Stomach (tissue), 9 donors: ENCODE data around the gene TSPAN11. TPM values are rescaled to one million over a fixed set of nuclear protein-coding genes. Genes with fewer than 3 reads are reported as not detected.

ENCODE experiments used
- DNase-seq, 2 donors: peaks; one replicate each; pipeline versions ENCODE4 v3.0.0 to v3.0.0-alpha.2; 2013 to 2019
- H3K27ac ChIP-seq, 5 donors: fragments of 200-600 bp in 4 of 5; sonication (generic) in 4 of 5; one replicate each; pipeline ENCODE4 v1.5.1; 2013 to 2019; ENCODE audit warnings: mild to moderate bottlenecking in 1 of 5, moderate library complexity in 1 of 5
- H3K27me3 ChIP-seq, 3 donors: fragments of 200-600 bp; sonication (generic); one replicate each; pipeline ENCODE4 v1.5.1; 2017 to 2019; ENCODE audit warnings: mixed run types in 1 of 3
- H3K36me3 ChIP-seq, 4 donors: fragments of 200-600 bp; sonication (generic); 1 replicate in 3 of 4; 2 replicates in 1 of 4; pipeline ENCODE4 v1.5.1; 2016 to 2019
- H3K4me1 ChIP-seq, 4 donors: fragments of 200-600 bp; sonication (generic); one replicate each; pipeline ENCODE4 v1.5.1; 2016 to 2019
- H3K4me3 ChIP-seq, 4 donors: fragments of 200-600 bp; sonication (generic) in 3 of 4; one replicate each; pipeline ENCODE4 v1.5.1; 2016 to 2019; ENCODE audit warnings: mild to moderate bottlenecking in 1 of 4
- H3K9me3 ChIP-seq, 4 donors: fragments of 200-600 bp; sonication (generic); one replicate each; pipeline ENCODE4 v1.5.1; 2016 to 2019
- EP300 ChIP-seq: sonication (generic); formaldehyde crosslinking; IDR thresholded peaks from one replicate; pipeline ENCODE4 v1.6.1; 2017; ENCODE audit warnings: antibody characterized with exemption
- POLR2A ChIP-seq, 4 donors: fragments of 450-650 bp; IDR thresholded peaks; one replicate each; pipeline ENCODE4 v1.6.1; 2016; ENCODE audit warnings: antibody characterized with exemption in 4 of 4, control low read depth in 2 of 4, mild to moderate bottlenecking in 1 of 4, moderate library complexity in 1 of 4
- POLR2AphosphoS5 ChIP-seq, 3 donors: sonication (generic); formaldehyde crosslinking; IDR thresholded peaks; one replicate each; pipeline ENCODE4 v1.6.1; 2016; ENCODE audit warnings: antibody characterized with exemption in 3 of 3
- WGBS, 5 donors: extraction: QIAGEN DNeasy Blood & Tissue Kit in 3 of 5; methylation state at CpG; one replicate each; pipeline versions ENCODE4 v1.1.5 to v1.1.7; 2013 to 2018; 5-methylcytosine and 5-hydroxymethylcytosine counted together
- intact Hi-C: fragments of 100-400 bp; cut with DNase I; formaldehyde crosslinking; loops from one replicate; pipeline ENCODE4 v1.15.1; 2023; ENCODE audit warnings: low total_unique reads
- polyA plus RNA-seq, 3 donors: library from polyadenylated mRNA; stranded (reverse); fragments of 200-250 nt; gene quantifications; one replicate each; pipeline ENCODE4 v1.2.3, GENCODE V29; 2013
- total RNA-seq, 5 donors: library from RNA; depleted of rRNA; stranded (reverse); fragments of >200 nt; gene quantifications; one replicate each; pipeline versions ENCODE4 v1.1.0 to v1.2.3, GENCODE V29; 2014 to 2016
- TF ChIP-seq, protein P1 (sequence below), 7 experiments: fragments of 450-650 bp in 4 of 7; fragments of 200-600 bp in 3 of 7; sonication (generic) in 3 of 7; IDR thresholded peaks; one replicate each; pipeline ENCODE4 v1.5.1; 2016 to 2019; ENCODE audit warnings: antibody characterized with exemption in 7 of 7, control low read depth in 2 of 7, mild to moderate bottlenecking in 1 of 7
- donor health status: healthy with polysubstance abuse.
- donor health status: Bipolar disorder and iron deficiency.
- donor health status: healthy.

The TSPAN11 gene
- total and polyA plus RNA-seq, 8 donors: under 0.01 to 5.5 (median 1.3) TPM

DNA sequence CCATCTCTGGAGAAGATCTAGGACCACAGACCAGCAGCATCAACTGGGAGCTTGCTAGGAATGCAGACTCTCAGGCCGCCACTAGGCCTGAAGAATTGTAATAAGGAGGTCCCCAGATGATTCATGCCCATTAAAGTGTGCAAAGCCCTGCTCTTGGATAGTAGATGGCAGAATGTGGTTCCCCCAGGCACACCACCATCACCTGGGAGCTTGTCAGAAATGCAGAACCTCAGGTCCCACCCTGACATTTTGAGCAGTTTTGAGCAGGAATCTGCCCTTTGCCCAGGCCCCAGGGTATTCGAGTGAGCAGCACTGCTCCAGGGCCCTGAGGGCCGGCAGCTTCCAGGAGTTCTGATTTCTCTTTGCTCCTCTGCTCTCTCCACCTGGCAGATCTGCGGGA lies 64.9 kb downstream of the TSPAN11 start:
- no peak overlapping the region for H3K4me3 ChIP-seq
- H3K9me3 ChIP-seq: no peaks in the 10 kb centered on the region
- H3K27me3 ChIP-seq: no peaks in the 10 kb centered on the region
- TF ChIP-seq EP300 (no peak), POLR2A (IDR thresholded peaks at IDR 0.05) (no peak), POLR2AphosphoS5 (IDR thresholded peaks at IDR 0.05) (no peak)
- TF ChIP-seq, protein P1, sequence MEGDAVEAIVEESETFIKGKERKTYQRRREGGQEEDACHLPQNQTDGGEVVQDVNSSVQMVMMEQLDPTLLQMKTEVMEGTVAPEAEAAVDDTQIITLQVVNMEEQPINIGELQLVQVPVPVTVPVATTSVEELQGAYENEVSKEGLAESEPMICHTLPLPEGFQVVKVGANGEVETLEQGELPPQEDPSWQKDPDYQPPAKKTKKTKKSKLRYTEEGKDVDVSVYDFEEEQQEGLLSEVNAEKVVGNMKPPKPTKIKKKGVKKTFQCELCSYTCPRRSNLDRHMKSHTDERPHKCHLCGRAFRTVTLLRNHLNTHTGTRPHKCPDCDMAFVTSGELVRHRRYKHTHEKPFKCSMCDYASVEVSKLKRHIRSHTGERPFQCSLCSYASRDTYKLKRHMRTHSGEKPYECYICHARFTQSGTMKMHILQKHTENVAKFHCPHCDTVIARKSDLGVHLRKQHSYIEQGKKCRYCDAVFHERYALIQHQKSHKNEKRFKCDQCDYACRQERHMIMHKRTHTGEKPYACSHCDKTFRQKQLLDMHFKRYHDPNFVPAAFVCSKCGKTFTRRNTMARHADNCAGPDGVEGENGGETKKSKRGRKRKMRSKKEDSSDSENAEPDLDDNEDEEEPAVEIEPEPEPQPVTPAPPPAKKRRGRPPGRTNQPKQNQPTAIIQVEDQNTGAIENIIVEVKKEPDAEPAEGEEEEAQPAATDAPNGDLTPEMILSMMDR (IDR thresholded peaks at IDR 0.05): no peak
- intact Hi-C loops: no loop called here
- 92 to 100% (median 98%) methylated on average over 4 of the region's 4 CpGs for WGBS, 5 donors
- H3K36me3 ChIP-seq: no peaks in the 10 kb centered on the region
- no peak for DNase-seq
- H3K4me1 ChIP-seq: peaks cover 0 to 18% (median 11%) of the 10 kb centered on the region in 4 donors
- no peak overlapping the region for H3K27ac ChIP-seq

DNA sequence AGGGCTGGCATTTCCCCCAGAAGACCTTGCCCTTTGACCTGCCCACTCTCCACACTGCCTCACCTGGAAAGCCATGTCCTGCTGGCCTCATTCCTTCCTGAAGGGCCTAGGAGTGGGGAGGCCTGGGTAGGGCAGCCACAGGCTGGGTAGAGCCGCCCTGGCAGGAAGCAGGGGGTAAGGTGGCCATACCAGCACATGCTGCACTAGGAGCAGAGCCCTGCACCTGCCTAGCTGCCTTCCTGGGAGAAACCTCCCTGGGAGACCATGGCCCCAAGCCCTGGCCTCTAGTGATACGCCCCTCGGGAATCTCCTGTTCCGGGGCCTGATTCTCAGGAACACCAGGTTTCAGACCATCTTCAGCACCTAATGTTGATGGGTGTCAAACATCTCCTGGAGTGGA lies 65.8 kb downstream of the TSPAN11 start:
- WGBS, 5 donors: 85 to 99% (median 92%) methylated on average over 4 of the region's 4 CpGs
- no peak overlapping the region for H3K27ac ChIP-seq
- no peaks in the 10 kb centered on the region for H3K27me3 ChIP-seq
- H3K4me3 ChIP-seq: no peak overlapping the region
- no peaks in the 10 kb centered on the region for H3K9me3 ChIP-seq
- no peaks in the 10 kb centered on the region for H3K36me3 ChIP-seq
- no peak for DNase-seq
- intact Hi-C loops: no loop called here
- TF ChIP-seq, protein P1 (IDR thresholded peaks at IDR 0.05): no peak
- TF ChIP-seq POLR2AphosphoS5 (IDR thresholded peaks at IDR 0.05) (no peak), POLR2A (IDR thresholded peaks at IDR 0.05) (no peak), EP300 (no peak)
- peaks cover 0 to 18% (median 11%) of the 10 kb centered on the region in 4 donors for H3K4me1 ChIP-seq

DNA sequence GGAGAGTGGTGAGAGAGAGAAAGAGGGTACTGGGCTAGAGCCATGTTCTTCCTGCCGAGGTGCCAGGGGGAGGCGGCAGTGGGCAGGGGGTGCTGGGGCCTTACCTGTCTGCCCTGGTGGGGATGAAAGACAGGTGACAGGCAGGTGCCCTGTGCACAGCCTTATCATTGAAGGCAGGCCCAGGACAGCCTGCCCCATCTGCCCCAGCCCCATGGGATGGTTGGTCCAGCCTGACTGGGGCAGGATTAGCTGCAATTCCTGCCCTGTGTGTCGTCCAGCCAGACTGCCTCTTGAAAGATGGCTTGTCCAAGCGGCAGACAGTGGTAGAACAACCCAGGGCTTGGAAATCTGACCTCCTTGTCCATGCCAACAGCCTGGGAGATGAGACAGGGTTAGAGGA lies 67.2 kb downstream of the TSPAN11 start:
- no peak overlapping the region for H3K4me3 ChIP-seq
- no peaks in the 10 kb centered on the region for H3K27me3 ChIP-seq
- H3K4me1 ChIP-seq: peaks cover 0 to 13% (median 7%) of the 10 kb centered on the region in 4 donors
- TF ChIP-seq POLR2AphosphoS5 (IDR thresholded peaks at IDR 0.05) (no peak), EP300 (no peak), POLR2A (IDR thresholded peaks at IDR 0.05) (no peak)
- TF ChIP-seq, protein P1 (IDR thresholded peaks at IDR 0.05): no peak
- DNase-seq: no peak
- H3K27ac ChIP-seq: no peak overlapping the region
- intact Hi-C loops: no loop called here
- H3K9me3 ChIP-seq: no peaks in the 10 kb centered on the region
- H3K36me3 ChIP-seq: no peaks in the 10 kb centered on the region
- WGBS, 5 donors: 78 to 92% (median 84%) methylated on average over 4 of the region's 4 CpGs

DNA sequence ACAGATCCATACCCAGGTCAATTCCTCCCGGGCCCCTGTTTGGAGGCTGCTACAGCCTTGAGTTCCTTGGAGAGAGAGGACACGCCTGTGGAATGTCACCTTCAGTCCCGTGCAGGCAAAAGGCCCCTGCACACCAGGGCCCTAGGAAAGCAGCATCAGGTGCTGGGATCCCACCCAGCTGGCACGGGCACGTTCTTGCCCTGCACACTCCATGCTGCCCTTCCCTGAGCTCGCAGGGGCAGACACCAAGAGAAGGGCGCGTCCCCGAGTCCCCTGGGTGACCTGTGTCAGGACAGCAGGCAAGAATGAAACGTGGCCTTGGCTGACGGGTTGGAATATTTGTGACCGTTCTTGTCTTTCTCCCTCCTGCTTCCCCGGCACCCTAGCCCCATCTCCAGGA lies 67.7 kb downstream of the TSPAN11 start:
- DNase-seq: no peak

DNA sequence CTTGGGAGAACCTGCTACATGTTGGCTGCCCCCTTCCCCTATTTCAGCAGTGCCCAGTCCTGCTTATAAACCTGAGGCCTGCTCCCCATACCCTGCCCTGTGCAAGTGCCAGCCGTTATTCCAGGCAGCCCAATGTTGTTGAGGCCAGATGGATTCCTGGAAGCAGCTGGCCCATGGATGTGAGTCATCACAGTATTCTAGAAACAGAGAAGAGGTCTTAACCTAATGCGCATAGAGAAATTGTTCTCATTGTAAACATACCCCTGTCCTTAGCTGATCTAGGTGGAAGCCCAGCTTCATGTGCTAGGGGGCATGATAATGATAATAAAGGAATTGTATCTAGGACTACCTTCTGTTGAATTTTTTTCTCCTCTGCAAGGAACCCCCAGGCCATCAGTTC lies 69.7 kb downstream of the TSPAN11 start:
- intact Hi-C loops: no loop called here
- WGBS, 5 donors: 64 to 80% (median 74%) methylated on average over 2 of the region's 2 CpGs

More for the DNA sequence above, 67.7 kb downstream of the TSPAN11 start:
- Histone ChIP-seq H3K4me1 (peaks cover 0 to 7% (median 2%) of the 10 kb centered on the region in 4 donors), H3K27ac (no peak overlapping the region), H3K9me3 (no peaks in the 10 kb centered on the region), H3K27me3 (no peaks in the 10 kb centered on the region), H3K4me3 (no peak overlapping the region), H3K36me3 (no peaks in the 10 kb centered on the region)
- WGBS, 5 donors: 75 to 96% (median 81%) methylated on average over 6 to 13 of the region's 13 CpGs
- intact Hi-C loops: no loop called here
- no peak for TF ChIP-seq EP300

More for the DNA sequence above, 69.7 kb downstream of the TSPAN11 start:
- H3K9me3 ChIP-seq: no peaks in the 10 kb centered on the region
- H3K27ac ChIP-seq: no peak overlapping the region
- H3K4me1 ChIP-seq: no peaks in the 10 kb centered on the region
- no peaks in the 10 kb centered on the region for H3K36me3 ChIP-seq
- DNase-seq: no peak
- no peak for TF ChIP-seq POLR2AphosphoS5 (IDR thresholded peaks at IDR 0.05)
- TF ChIP-seq EP300: no peak
- no peak for TF ChIP-seq POLR2A (IDR thresholded peaks at IDR 0.05)
- TF ChIP-seq, protein P1 (IDR thresholded peaks at IDR 0.05): no peak
- H3K27me3 ChIP-seq: no peaks in the 10 kb centered on the region
- no peak overlapping the region for H3K4me3 ChIP-seq
